ENCODE results near the gene FXYD3. TPM values are rescaled to one million over a fixed set of nuclear protein-coding genes. Genes with fewer than 3 reads are reported as not detected.
"Not testable (repeated sequence)": the region's sequence is repeated elsewhere in the genome, so short reads cannot be mapped to it uniquely, and the experiment has no call there.

The FXYD3 gene
- total RNA-seq, 1 donor from 2014 or later: not detected

DNA sequence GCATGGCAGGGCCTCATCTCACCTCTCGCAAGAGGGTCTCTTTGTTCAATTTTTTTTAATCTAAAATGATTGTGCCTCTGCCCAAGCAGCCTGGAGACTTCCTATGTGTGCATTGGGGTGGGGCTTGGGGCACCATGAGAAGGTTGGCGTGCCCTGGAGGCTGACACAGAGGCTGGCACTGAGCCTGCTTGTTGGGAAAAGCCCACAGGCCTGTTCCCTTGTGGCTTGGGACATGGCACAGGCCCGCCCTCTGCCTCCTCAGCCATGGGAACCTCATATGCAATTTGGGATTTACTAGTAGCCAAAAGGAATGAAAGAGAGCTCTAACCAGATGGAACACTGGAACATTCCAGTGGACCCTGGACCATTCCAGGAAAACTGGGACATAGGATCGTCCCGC lies 8.0 kb downstream of the FXYD3 start:
- DNase-seq (ENCODE audit: low read depth in 2 of 2): no peak

DNA sequence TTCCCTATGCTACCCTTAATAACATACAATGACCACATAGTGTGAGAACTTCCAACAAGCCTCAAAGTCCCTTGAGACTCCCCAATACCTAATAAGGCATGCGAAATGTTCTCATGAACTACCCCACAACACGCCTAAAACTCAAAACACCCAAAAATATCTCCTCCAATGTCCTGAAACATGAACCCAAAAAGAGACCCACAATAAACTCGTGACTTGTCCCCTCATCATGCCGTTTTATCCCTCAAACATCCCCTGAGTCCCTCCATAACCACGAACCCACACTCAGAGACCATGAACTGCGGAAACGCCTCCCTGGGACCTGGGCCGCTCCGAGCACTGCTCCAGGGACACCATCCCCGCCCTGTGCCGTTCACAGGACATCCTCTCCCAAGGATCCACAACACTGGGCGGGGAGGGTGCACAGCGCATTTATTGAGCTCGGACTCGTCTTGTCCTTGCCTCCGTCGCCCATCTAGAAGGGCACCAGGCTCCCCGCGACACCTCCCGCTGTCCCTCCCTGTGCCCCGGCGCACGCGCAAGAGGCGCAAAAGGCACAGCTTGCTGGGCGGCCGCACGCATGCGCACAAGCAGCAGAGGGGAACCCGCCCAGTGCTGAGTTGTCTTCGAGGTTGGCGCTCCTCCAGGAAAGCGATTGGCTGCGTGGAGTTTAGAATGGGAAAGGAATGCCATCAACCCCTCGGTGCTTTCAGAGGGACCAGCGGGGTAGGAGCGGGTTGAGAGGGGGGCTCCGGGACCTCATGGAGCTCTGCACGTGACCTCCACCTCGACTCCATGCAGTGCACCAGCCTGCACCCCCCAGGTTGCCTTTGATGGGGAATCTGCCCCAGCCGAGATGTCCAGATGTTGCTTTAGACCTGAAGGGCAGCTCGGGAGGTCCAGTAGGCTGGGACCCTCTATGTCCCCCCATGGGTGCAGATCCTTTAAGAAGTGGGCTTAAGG lies 8.8 kb downstream of the FXYD3 start:
- DNase-seq (ENCODE audit: low read depth in 2 of 2): peak; percentile 69 to 87

DNA sequence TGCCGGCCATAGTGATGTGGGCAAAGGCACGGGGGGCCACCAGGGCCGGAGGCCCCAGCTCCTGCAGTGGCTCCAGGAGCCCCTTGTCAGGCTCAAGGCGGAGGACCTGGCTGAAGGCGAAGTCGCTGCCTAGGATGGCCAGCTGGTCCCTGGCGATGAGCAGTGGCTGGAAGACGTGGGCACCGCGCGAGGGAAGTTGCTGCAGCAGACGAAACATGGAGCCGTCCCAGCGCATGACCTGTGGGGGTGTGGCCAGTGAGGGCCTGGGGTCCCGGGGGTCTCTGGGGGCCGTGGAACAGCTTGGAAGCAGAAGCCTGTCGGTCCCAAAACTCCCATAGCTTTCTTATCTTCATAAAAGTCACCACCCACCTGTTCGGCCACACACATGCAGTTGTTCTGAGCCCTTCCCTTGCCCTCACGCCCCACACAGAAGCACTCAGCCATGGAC lies 9.7 kb downstream of the FXYD3 start:
- no peak for DNase-seq (ENCODE audit: low read depth in 2 of 2)

DNA sequence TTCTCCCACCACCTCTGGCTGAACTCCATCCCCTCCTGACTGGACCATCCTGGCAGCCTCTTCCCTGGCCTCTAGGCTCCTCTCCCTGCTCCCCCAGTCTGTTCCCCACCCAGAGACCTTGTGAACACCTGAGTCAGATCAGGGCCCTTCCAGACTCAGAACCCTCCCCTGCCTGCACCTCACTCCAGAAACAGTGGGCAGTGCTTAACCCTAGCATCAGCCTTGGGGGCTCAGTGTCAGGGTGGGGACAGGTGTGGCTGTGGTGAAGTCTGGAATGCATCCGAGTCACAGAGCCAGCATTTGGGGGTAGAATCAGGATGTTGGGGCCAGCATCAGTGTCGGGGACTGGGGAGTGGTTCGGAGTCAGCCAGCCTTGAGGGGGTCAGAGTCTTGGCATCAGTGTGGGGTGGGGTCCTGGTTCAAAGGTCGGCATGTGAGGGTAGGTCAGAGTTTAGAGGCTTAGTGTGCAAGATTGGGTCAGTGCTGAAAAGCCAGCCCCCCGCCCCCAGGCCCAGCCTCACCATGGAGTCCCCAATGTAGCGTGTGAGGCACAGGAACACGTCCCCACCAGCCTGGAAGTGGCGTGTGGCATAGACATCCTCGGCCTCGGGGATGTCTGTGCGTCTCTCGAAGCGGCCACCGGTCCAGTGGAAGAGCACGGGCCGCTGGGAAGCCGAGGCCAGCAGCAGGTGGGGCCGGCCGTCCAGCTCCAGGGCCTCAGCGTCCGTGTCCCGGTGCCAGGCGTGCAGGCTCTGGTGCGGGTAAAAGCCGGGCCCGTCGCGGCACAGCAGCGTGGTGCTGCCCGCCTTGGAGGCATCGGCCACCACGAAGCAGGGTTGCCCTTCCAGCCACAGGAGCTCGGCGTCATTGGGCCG lies 10.4 kb downstream of the FXYD3 start:
- DNase-seq (ENCODE audit: low read depth in 2 of 2): no peak

DNA sequence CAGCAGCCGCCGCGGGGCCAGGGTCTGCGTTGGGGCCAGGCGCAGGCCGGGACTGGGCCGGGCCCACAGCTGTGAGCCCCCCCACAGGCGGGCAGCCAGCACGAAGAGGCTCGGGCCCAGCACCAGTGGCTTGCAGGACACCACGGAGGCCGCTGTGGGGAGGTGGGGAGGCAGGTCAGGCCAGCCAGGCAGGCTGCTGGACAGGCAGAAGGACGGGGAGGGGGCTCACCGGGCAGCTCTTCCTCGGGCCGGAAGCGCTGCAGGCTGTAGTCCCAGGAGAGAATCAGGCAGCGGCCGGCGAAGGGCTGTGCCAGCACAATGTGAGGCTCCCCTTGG lies 11.0 kb downstream of the FXYD3 start:
- DNase-seq (ENCODE audit: low read depth in 2 of 2): no peak

DNA sequence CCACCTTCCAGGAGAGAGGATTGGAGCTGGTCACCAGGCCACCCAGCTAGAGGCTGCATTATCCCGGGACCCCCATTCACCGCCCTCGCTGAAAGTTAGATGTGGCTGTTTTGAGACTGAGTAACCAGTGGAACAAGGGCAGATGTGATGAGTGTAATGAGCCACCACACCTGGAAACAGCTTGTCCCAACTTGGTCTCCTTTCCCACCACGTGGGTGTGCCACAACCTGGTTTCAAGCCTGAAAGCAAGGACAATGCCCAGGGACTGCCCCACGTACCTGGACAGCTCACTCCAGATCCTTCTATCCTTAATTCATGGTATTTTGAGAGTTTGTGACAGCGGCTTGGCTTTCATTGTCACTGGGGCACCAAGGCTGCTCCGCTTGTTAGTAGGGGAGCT lies 12.2 kb downstream of the FXYD3 start:
- DNase-seq (ENCODE audit: low read depth in 2 of 2): no peak

DNA sequence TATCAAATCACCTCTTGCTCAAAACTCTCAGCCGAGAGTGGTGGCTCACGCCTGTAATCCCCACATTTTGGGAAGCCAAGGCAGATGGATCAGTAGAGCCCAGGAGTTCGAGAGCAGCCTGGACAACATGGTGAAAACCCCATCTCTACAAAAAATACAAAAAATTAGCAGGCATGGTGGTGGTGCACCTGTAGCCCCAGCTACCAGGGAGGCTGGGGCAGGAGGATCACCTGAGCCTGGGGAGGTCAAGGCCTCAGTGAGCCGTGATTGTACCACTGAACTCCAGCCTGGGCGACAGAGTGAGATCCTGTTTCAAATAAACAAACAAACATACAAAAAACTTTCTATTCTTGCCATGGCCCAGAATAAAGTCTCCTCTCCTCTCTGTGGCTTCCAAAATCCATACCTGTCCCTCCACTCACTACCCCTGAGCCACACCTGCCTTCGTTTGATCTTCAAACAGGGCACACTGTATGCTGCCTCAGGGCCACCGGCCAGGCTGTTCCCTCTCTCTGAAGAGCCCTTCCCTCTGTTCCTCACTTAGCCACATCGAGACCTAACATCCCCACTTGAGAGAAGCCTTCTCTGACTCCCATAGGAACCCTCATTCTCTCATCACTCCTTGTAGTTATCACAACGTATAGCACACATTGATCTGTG lies 12.9 kb downstream of the FXYD3 start:
- no peak for DNase-seq (ENCODE audit: low read depth in 2 of 2)

DNA sequence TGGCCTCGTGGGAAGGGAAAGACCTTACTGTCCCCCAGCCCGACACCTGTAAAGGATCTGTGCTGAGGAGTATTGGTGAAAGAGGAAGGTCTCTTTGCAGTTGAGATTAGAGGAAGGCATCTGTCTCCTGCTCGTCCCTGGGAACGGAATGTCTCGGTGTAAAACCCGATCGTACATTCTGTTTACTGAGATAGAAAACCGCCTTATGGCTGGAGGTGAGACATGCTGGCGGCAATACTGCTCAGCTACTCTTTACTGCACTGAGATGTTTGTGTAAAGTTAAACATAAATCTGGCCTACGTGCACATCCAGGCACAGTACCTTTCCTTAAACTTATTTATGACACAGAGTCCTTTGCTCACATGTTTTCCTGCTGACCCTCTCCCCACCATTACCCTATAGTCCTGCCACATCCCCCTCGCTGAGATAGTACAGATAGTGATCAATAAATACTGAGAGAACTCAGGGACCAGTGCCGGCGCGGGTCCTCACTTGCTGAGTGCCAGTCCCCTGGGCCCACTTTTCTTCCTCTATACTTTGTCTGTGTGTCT lies 14.2 kb downstream of the FXYD3 start:
- DNase-seq (ENCODE audit: low read depth in 2 of 2): not testable (repeated sequence)

DNA sequence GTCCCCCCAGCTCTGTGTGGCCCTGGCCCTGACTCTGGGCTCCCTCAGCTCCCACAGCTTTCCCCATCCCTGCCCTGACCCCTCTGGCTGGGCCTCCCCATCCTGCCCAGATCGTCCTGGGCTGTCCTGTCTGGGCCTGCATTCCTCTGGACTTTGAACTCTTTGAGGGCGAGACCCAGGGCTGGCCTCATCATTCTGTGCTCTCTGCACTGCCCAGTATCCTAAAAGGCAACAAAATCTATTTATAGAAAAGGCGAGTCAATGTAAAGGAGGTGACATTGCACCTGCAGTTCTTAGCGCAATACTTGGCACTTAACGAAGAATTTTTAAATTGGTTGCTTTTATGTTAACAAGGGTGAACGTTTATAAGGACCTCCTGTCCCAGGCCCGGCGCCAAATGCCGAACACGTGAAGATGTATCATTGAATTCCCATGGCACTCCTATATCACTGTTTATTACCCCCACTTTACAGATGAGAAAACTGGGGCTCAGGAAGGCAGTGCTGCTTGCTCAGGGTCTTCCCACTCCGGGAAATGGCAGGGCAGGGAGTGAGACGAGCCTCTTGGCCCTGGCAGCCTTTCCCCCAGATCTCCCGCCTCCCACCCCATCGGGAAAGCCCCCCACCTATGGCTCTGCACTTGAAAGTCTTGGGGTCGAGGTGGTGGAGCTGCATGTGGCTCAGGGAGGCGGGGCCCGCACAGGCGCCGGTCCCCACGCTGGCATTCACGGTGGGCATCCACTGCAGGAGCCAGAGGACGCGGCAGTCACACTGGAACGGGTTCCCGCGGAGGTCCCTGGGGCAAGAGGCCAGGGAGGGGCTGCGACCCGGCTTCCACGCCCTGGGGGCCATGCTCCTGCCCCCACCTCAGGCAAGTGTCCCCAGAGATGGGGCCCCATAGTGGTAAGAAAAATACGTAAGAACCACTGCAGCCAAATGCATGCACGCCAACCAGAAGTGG lies 15.4 kb downstream of the FXYD3 start:
- no peak for DNase-seq (ENCODE audit: low read depth in 2 of 2)

DNA sequence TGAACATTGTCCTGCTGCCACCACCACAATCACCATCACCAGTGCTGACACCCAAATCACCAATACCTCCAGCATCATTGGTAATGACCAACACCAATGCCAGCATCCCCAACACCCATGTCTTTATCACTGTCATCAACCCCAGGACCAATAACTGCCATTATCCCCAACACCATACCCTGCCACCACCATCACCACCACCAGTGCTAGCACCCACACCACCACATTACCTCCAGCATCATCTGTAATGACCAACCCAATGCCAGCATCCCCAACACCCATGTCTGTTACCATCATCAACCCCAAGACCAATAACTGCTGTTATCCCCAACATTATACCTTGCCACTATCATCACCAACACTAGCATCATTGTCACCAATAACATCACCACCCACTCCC lies 16.6 kb downstream of the FXYD3 start:
- DNase-seq (ENCODE audit: low read depth in 2 of 2): no peak

DNA sequence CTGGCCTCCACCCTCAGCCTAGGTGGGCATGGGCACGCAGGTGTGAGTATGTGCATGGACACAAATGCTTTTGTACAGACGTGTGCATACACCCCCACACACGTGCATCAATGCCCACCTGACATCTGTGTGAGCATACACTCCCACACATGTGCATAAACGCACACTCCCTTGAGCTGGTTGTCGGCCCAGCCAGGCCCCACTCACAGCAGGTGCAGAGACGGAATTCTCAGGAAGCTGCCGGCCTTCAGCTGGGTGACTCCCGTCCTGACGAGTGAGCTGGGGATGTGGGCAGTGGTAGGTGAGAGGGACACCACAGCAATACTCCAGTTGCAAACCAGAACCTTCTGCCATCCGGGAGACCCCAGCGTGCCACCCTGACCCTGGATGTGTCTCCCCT lies 18.2 kb downstream of the FXYD3 start:
- DNase-seq (ENCODE audit: low read depth in 2 of 2): no peak

DNA sequence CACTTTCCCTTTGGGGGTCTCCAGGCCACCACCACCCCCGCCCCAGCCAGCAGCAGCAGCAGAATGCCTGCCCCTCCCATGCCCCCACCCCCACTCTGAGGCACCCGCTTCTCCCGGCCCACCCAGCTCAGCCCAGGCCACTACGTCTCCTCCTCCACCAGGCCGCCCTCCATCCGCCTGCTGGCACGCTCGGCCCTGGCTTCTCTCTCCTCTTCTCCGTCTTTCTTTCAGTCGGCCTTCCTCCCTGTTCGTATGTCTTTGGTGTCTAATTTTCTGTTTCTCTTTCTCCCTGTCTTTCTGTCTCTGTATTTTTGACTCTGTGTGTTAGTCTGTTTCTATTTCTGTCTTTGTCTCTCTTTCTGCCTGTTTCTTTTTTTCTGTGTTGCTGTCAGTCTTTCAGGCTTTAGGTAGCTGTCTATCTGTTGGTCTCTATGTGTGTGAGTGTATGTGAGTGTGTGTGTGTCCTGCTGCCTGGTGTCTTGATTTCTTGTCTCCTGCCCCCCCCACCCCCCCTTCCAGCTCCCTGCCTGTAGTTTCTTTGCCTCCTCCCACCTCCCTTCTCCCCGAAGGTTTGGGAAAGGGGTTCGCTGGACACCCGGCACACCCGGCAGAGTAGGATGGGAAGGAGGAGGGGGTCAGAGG lies 19.1 kb downstream of the FXYD3 start, which contains the start of gene LGI4:
Gene LGI4, minus strand, starts transcription at position 459 of the 642 bp plus-strand sequence. Its CDS starts 379 bp downstream, at position 80.
- DNase-seq (ENCODE audit: low read depth in 2 of 2): no peak

DNA sequence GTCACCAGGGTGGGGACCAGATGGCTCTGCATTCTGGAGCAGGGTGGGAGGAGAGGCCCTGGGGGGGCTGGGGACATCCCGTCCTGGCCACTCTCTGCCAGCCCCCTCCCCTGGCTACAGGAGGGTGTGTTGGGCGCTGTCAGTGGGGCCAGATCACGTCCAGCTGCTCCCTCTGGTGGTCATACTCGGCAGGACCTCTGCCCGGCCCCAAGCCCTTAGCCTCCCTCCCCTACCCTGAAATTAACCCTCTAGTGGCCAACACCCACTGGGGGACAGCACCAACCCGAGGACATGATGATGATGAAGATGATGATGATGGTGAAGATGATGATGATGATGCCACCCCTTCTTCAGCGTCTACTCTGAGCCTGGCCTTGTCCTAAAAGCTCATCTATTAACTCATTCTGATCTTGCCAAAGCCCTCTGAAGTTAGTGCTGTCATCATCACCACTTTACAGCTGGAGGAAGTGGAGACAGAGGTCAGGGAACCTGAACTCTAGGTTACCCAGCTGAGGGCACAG lies 19.8 kb downstream of the FXYD3 start:
- peak; percentile 35 to 71 for DNase-seq (ENCODE audit: low read depth in 2 of 2)

DNA sequence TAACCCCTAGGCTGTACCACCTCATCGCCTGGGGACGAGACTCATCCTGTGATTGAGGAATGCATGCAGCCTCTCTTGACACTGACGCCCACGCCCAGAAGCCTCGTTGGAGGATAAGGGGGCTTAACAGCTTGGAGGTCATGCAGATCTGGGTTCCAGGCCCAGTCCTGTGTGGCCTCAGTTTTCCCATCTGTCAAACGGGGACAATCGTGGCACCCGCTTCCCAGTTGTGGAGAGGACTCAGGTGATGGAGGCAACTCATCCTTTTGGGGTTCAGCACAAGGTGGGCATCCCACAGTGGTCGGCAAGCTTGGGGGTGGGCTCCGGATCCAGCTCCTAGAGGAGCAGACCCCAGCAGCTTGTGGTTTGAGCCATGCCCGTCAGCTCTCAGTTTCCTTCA lies 20.6 kb downstream of the FXYD3 start:
- DNase-seq (ENCODE audit: low read depth in 2 of 2): no peak

DNA sequence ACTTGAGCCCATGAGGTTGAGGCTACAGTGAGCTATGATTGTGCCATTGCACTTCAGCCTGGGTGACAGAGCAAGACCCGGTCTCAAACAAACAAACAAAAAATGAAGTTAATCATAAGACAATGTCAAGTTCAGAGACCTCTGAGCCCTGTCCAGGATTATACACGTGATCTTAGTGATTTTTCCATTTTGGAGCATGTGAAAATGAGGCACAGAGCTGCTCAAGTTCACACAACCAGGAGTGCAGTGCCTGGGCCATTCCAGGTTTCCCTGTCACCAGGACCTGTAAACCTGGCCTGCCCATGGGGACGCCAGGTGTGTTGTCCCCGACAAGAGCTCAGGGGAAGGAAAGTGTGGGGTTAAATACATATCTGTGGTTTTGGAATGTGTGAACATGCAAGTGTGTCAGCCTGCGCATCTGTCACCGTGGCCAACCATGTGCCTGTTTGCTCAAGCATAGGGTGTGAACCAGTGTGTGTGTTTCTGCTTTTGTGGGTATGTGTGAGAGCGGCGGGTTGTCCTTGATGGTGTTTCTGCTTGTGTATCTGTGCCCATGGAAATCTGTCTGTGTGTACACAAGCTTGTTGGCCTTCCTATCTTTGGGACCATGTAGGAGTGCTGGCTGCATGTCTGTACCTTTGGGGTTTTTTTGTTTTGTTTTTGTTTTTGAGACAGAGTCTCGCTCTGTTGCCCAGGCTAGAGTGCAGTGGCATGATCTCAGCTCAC lies 21.5 kb downstream of the FXYD3 start:
- no peak for DNase-seq (ENCODE audit: low read depth in 2 of 2)

DNA sequence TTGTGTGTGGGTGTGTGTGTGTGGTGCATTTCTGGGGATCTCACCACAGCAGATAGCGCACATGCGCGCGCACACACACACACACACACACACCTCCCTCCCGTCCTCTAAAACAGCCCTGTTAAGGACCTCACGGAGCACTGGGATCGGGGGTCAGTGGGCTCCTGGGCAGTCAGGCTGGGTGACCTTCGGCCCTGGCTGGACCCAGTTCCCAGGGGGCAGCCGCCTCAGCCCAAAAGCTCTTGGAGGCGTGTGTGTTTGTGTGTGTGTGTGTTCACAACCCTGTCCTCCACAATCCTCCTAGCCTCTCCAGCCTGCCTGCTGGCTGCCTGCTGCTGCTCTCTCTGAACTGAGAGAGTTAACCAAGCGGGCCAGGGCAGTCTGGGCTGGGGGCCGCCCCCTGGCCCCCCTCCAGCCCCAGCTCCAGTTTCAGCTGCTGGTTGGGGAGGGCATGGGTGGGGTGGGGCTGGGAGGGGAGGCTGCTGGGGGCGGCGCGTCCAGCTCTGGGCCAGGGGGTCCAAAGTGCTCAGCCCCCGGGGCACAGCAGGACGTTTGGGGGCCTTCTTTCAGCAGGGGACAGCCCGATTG lies 22.8 kb downstream of the FXYD3 start, which contains the start of gene FXYD1:
Gene FXYD1, plus strand, starts transcription at position 520 of the 588 bp plus-strand sequence. CDS start 1,256 bp downstream, outside the sequence.
- no peak for DNase-seq (ENCODE audit: low read depth in 2 of 2)

DNA sequence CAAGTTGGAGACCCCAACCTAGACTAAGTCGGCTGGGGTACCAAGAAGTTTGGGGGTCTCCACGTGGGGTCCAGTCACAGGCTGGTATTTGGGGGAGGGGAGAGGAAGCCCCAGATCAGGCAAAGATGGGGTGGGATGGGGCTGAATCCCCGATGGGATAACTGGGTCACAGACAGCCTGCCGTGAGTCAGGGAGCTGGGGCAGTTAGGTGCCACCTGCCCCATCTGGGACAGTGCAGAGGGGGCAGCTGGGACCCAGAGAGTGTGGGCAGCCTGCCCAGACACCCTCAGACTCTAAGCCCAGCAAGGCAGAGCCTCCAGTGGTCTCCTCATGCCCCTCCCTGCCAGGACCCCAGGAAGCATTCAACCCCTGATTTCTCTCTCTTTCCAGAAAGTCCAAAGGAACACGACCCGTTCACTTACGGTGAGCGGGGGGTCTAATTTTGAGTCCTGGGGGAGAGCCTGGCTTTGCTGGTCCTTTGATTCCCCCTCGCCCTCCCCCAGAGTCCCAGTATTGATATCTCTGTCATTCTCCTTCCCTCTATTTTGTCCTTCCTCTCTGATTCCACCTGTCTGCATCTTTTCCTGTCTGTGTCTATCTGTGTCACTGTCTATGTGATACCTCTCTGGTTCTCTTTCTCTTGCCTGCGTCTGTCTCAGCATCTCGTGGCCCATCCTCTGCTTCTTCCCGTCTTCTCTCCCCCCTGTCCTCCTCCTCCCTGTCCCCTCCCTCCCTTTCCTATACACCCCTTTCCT lies 24.8 kb downstream of the FXYD3 start:
- DNase-seq (ENCODE audit: low read depth in 2 of 2): no peak
